IMR-90 (cell line): ENCODE measurements around the gene IP6K1. TPM values are rescaled to one million over a fixed set of nuclear protein-coding genes. Genes with fewer than 3 reads are reported as not detected.

Experiments used
- ATAC-seq: fragments of 200-7000 bp; cut with Tn5 transposase; 2 replicates; pipeline ENCODE4 v1.9.1; 2020; ENCODE audit warnings: low read depth, mild to moderate bottlenecking, moderate library complexity
- BruUV-seq: library from RNA; stranded (reverse); fragments of 400-500 nt; replicated peaks from 2 replicates; lab custom pipeline; 2021; lab: Mats Ljungman, UMichigan
- CTCF ChIA-PET: fragments of 300-600 bp; formaldehyde crosslinking; extraction: SDS; loops from one replicate; lab custom pipeline; 2021; ENCODE audit warnings: antibody characterized with exemption; lab: Yijun Ruan, JAX
- POLR2A ChIA-PET: fragments of 300-600 bp; sonication (Branson Sonifier 250); formaldehyde crosslinking; loops from one replicate; lab custom pipeline; 2022; ENCODE audit warnings: antibody characterized with exemption; ENCODE audit not compliant: unreplicated experiment; lab: Charles Lee
- DNase-seq: peaks from one replicate; pipeline ENCODE4 v3.0.0; 2013
- H2AFZ ChIP-seq: replicated peaks from 2 replicates; pipeline ENCODE3; 2013; ENCODE audit warnings: low read length, mild to moderate bottlenecking; ENCODE audit not compliant: poor library complexity
- H2AK5ac ChIP-seq: 2 replicates; pipeline ENCODE4 v1.6.1; 2013; ENCODE audit warnings: low read depth, low read length, inconsistent platforms
- H2AK9ac ChIP-seq: replicated peaks from 2 replicates; pipeline ENCODE3; 2013; ENCODE audit warnings: mild to moderate bottlenecking, low read depth, low read length, moderate library complexity; ENCODE audit not compliant: poor library complexity
- H2BK120ac ChIP-seq: 2 replicates; pipeline ENCODE4 v1.6.1; 2013; ENCODE audit warnings: low read depth, low read length, inconsistent platforms
- H2BK15ac ChIP-seq: 3 replicates; pipeline ENCODE4 v1.6.1; 2013; ENCODE audit warnings: low read depth, low read length, inconsistent platforms
- H2BK20ac ChIP-seq: 2 replicates; pipeline ENCODE4 v1.6.1; 2013; ENCODE audit warnings: low read depth, mild to moderate bottlenecking, inconsistent platforms, low read length, moderate library complexity
- H2BK5ac ChIP-seq: 2 replicates; pipeline ENCODE4 v1.6.1; 2013; ENCODE audit warnings: mild to moderate bottlenecking, low read depth, low read length, inconsistent platforms; ENCODE audit not compliant: poor library complexity, severe bottlenecking
- H3K14ac ChIP-seq: replicated peaks from 2 replicates; pipeline ENCODE4 v1.6.1; 2013; ENCODE audit warnings: low read depth, low read length, inconsistent platforms
- H3K18ac ChIP-seq: 2 replicates; pipeline ENCODE4 v1.6.1; 2013; ENCODE audit warnings: low read depth, low read length, control low read depth
- H3K23ac ChIP-seq: 2 replicates; pipeline ENCODE4 v1.6.1; 2013; ENCODE audit warnings: low read depth, low read length, inconsistent platforms
- H3K27ac ChIP-seq: 2 replicates; pipeline ENCODE4 v1.5.1; 2013; ENCODE audit warnings: mild to moderate bottlenecking, control low read depth, low read length; ENCODE audit not compliant: insufficient read depth
- H3K27me3 ChIP-seq: 2 replicates; pipeline ENCODE4 v1.6.1; 2013; ENCODE audit warnings: low read length; ENCODE audit not compliant: control insufficient read depth, insufficient read depth
- H3K36me3 ChIP-seq: 2 replicates; pipeline ENCODE4 v1.6.1; 2013; ENCODE audit warnings: low read length, mixed read lengths; ENCODE audit not compliant: control insufficient read depth, insufficient read depth
- H3K4ac ChIP-seq: 2 replicates; pipeline ENCODE4 v1.6.1; 2013; ENCODE audit warnings: low read depth, low read length, inconsistent platforms
- H3K4me1 ChIP-seq: 2 replicates; pipeline ENCODE4 v1.6.1; 2013; ENCODE audit warnings: low read length, mixed read lengths; ENCODE audit not compliant: control insufficient read depth, insufficient read depth
- H3K4me2 ChIP-seq: 2 replicates; pipeline ENCODE4 v1.6.1; 2013; ENCODE audit warnings: low read depth, mild to moderate bottlenecking, control low read depth, low read length, moderate library complexity
- H3K4me3 ChIP-seq: 2 replicates; pipeline ENCODE4 v1.5.1; 2013; ENCODE audit warnings: low read depth, mild to moderate bottlenecking, control low read depth, low read length, moderate library complexity; ENCODE audit not compliant: insufficient read depth
- H3K56ac ChIP-seq: 2 replicates; pipeline ENCODE4 v1.6.1; 2013; ENCODE audit warnings: low read length, inconsistent platforms; ENCODE audit not compliant: insufficient read depth; ENCODE audit errors: extremely low read depth
- H3K79me1 ChIP-seq, 2 experiments: 2 replicates each; pipeline ENCODE4 v1.6.1; 2013; ENCODE audit warnings: low read length in 2 of 2, inconsistent platforms in 1 of 2, low read depth in 1 of 2
- H3K9ac ChIP-seq: 2 replicates; pipeline ENCODE4 v1.6.1; 2013; ENCODE audit warnings: low read depth, low read length, control low read depth
- H3K9me1 ChIP-seq: 2 replicates; pipeline ENCODE4 v1.6.1; 2013; ENCODE audit warnings: low read length, inconsistent platforms; ENCODE audit not compliant: insufficient read depth
- H3K9me3 ChIP-seq: 2 replicates; pipeline ENCODE4 v1.6.1; 2013; ENCODE audit warnings: low read length; ENCODE audit not compliant: control insufficient read depth, insufficient read depth
- H4K20me1 ChIP-seq: 2 replicates; pipeline ENCODE4 v1.6.1; 2013; ENCODE audit warnings: low read length, inconsistent platforms; ENCODE audit not compliant: insufficient read depth
- H4K5ac ChIP-seq: 2 replicates; pipeline ENCODE4 v1.6.1; 2013; ENCODE audit warnings: mild to moderate bottlenecking, low read depth, low read length, control low read depth
- H4K8ac ChIP-seq, 2 experiments: 2 replicates each; pipeline ENCODE4 v1.6.1; 2013; ENCODE audit warnings: low read depth in 2 of 2, low read length in 2 of 2, control low read depth in 1 of 2, inconsistent platforms in 1 of 2
- H4K91ac ChIP-seq: 2 replicates; pipeline ENCODE4 v1.6.1; 2013; ENCODE audit warnings: low read depth, low read length, inconsistent platforms; ENCODE audit not compliant: insufficient read depth
- BHLHE40 ChIP-seq: fragments of 150-350 bp; IDR thresholded peaks from 2 replicates; pipeline ENCODE4 v1.6.1; 2016; ENCODE audit warnings: mild to moderate bottlenecking, low read depth, low read length
- CEBPB ChIP-seq: IDR thresholded peaks from 2 replicates; pipeline ENCODE4 v1.6.1; 2012; ENCODE audit warnings: low read depth, low read length, improper control_type of control experiment
- ELK1 ChIP-seq: fragments of 150-350 bp; IDR thresholded peaks from 2 replicates; pipeline ENCODE4 v1.6.1; 2016; ENCODE audit warnings: low read depth, mild to moderate bottlenecking, low read length, moderate library complexity, borderline replicate concordance
- FOS ChIP-seq: fragments of 150-350 bp; IDR thresholded peaks from 2 replicates; pipeline ENCODE4 v1.6.1; 2016; ENCODE audit warnings: low read depth, low read length
- MAFK ChIP-seq: IDR thresholded peaks from 2 replicates; pipeline ENCODE4 v1.6.1; 2012; ENCODE audit warnings: low read depth, low read length, improper control_type of control experiment
- MAZ ChIP-seq: IDR thresholded peaks from 2 replicates; pipeline ENCODE4 v1.6.1; 2012; ENCODE audit warnings: low read depth, mild to moderate bottlenecking, low read length, improper control_type of control experiment, moderate library complexity, borderline replicate concordance
- MXI1 ChIP-seq: IDR thresholded peaks from 2 replicates; pipeline ENCODE4 v1.6.1; 2012; ENCODE audit warnings: low read depth, mild to moderate bottlenecking, low read length, moderate library complexity, borderline replicate concordance
- NFE2L2 ChIP-seq: fragments of 150-350 bp; IDR thresholded peaks from 2 replicates; pipeline ENCODE4 v1.6.1; 2016; ENCODE audit warnings: low read depth, mild to moderate bottlenecking, low read length
- RAD21 ChIP-seq: IDR thresholded peaks from 2 replicates; pipeline ENCODE4 v1.6.1; 2012; ENCODE audit warnings: low read length, improper control_type of control experiment
- RFX5 ChIP-seq: IDR thresholded peaks from 2 replicates; pipeline ENCODE4 v1.8.0; 2012; ENCODE audit warnings: low read depth, mild to moderate bottlenecking, low read length, moderate library complexity
- SMC3 ChIP-seq: fragments of 150-350 bp; IDR thresholded peaks from 2 replicates; pipeline ENCODE4 v1.6.1; 2016; ENCODE audit warnings: low read depth, mild to moderate bottlenecking, antibody characterized with exemption, low read length, moderate library complexity
- USF2 ChIP-seq: fragments of 150-350 bp; IDR thresholded peaks from 2 replicates; pipeline ENCODE4 v1.6.1; 2017; ENCODE audit warnings: mild to moderate bottlenecking, antibody characterized with exemption, low read length, low read depth
- WGBS, 2 experiments: methylation state at CpG; one replicate each; pipeline versions ENCODE4 v1.1.5 to v1.1.7; 2013; ENCODE audit warnings: missing lambda C conversion rate in 2 of 2; ENCODE audit not compliant: insufficient read length in 1 of 2; ENCODE audit errors: extremely low coverage in 2 of 2; 5-methylcytosine and 5-hydroxymethylcytosine counted together
- dilution Hi-C: fragments of 300-500 bp; cut with HindIII; formaldehyde crosslinking; loops from one replicate; pipeline ENCODE4 v1.14.3; 2018; ENCODE audit warnings: low sequenced_read_pairs; ENCODE audit not compliant: unreplicated experiment
- in situ Hi-C: fragments of 300-500 bp; cut with MboI; formaldehyde crosslinking; loops from 3 replicates; pipeline ENCODE4 v1.14.3; 2019; ENCODE audit warnings: low sequenced_read_pairs, inconsistent platforms, mixed read lengths
- intact Hi-C: fragments of 100-400 bp; cut with micrococcal nuclease; formaldehyde crosslinking; loops from 2 replicates; pipeline ENCODE4 v1.10.0; 2022
- polyA plus RNA-seq, 3 experiments: library from polyadenylated mRNA; depleted of rRNA; stranded (reverse); fragments of >200 nt; gene quantifications; 2 replicates each; pipeline ENCODE4 v1.2.3, GENCODE V29; 2012; ENCODE audit warnings: low replicate concordance in 1 of 3
- total RNA-seq: library from RNA; depleted of rRNA; stranded (reverse); fragments of >200 nt; gene quantifications from 2 replicates; pipeline ENCODE4 v1.2.3, GENCODE V29; 2012
- TF ChIP-seq, protein P1 (sequence below): conservative IDR thresholded peaks from 2 replicates; pipeline ENCODE4 v1.5.1; 2012; ENCODE audit warnings: mild to moderate bottlenecking, low read depth, low read length, improper control_type of control experiment

Gene IP6K1
- total and polyA plus RNA-seq, 2 of the 4 experiments (the other 2 are of a cell fraction), result 28.3 to 28.7 TPM

DNA sequence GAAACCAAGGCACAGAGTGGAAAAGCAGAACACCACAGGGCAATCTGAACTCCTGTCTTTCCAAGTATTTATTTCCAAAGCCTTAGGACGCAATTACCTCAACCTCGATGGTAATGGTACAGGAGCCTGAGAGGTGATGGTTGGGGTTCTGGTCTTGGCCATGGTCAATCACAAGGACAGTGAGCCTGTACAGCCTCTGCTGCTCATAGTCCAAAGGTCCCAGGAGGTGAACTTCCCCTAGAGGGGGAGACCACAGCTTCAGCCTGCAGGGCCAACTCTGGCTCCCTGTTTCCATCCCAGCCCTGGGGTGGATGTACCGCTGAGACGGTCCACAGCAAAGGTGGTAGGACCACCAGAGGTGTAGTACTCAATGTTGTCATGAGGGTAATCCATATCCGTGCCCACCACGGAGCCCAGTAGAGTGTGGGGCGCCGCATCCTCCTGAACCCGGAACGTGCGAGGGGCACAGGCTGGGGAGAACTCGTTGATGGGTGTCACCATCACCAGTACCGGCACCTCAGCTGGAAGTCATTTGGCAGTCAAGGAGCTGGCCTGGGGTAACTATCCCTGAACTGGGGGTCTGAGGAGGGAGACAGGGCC, 7.2 kb upstream of the IP6K1 start:
- BruUV-seq, result no TSS peak
- Histone ChIP-seq H3K4me3 (no peak overlapping the region), H3K9ac (no peak overlapping the region), H2BK20ac (no peak overlapping the region), H3K27me3 (peaks cover 10% of the 10 kb centered on the region; the same call in 1 of the 2 replicates), H2BK15ac (no peak overlapping the region), H3K79me1 (no peaks in the 10 kb centered on the region), H3K27ac (no peak overlapping the region), H3K23ac (no peak overlapping the region), H4K8ac (no peak overlapping the region), H2AFZ (no peak overlapping the region), H2AK5ac (no peak overlapping the region), H3K56ac (no peak overlapping the region), H3K14ac (no peak overlapping the region), H3K4me2 (no peak overlapping the region), H3K9me1 (no peaks in the 10 kb centered on the region), H3K9me3 (no peaks in the 10 kb centered on the region), H4K20me1 (no peaks in the 10 kb centered on the region), H2BK120ac (no peak overlapping the region), H3K18ac (no peak overlapping the region), H4K5ac (no peak overlapping the region), H3K36me3 (no peaks in the 10 kb centered on the region), H2BK5ac (no peak overlapping the region), H2AK9ac (no peak overlapping the region), H4K91ac (no peak overlapping the region), H3K4ac (no peak overlapping the region), H3K4me1 (no peaks in the 10 kb centered on the region)
- POLR2A ChIA-PET, result no interaction called here
- CTCF ChIA-PET, result no interaction called here
- in situ Hi-C loops, result no loop called here
- dilution Hi-C loops, result no loop called here
- no peak for DNase-seq
- TF ChIP-seq NFE2L2 (no peak), FOS (no peak), SMC3 (no peak), MAFK (no peak), ELK1 (no peak), BHLHE40 (no peak), MXI1 (no peak), USF2 (no peak), RAD21 (no peak), CEBPB (no peak), MAZ (no peak), RFX5 (no peak)
- TF ChIP-seq, protein P1, sequence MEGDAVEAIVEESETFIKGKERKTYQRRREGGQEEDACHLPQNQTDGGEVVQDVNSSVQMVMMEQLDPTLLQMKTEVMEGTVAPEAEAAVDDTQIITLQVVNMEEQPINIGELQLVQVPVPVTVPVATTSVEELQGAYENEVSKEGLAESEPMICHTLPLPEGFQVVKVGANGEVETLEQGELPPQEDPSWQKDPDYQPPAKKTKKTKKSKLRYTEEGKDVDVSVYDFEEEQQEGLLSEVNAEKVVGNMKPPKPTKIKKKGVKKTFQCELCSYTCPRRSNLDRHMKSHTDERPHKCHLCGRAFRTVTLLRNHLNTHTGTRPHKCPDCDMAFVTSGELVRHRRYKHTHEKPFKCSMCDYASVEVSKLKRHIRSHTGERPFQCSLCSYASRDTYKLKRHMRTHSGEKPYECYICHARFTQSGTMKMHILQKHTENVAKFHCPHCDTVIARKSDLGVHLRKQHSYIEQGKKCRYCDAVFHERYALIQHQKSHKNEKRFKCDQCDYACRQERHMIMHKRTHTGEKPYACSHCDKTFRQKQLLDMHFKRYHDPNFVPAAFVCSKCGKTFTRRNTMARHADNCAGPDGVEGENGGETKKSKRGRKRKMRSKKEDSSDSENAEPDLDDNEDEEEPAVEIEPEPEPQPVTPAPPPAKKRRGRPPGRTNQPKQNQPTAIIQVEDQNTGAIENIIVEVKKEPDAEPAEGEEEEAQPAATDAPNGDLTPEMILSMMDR, result no peak
- intact Hi-C loops, result no loop called here
- WGBS, 2 experiments, result 100% methylated on average over 1 of the region's 13 CpGs; no CpG with 5 or more reads in 1 of the 2 experiments
- ATAC-seq, result no peak
